NCI-H460 (cell line): ENCODE data around the gene MACROD2. TPM values are rescaled to one million over a fixed set of nuclear protein-coding genes. Genes with fewer than 3 reads are reported as not detected.

Experiments used
- DNase-seq: peaks from one replicate; pipeline ENCODE4 v3.0.0-alpha.2; 2016; ENCODE audit warnings: low read depth; ENCODE audit errors: extremely low read depth
- total RNA-seq: library from RNA; depleted of rRNA; stranded (reverse); fragments of >200 nt; shearing (Covaris generic); gene quantifications from 2 replicates; pipeline ENCODE4 v1.2.3, GENCODE V29; 2014

MACROD2 gene
- total RNA-seq, 1 experiment from 2014 or later, result 2.0 TPM

GRCh38 chr20:14881518-14881917 lies 886.2 kb downstream of the MACROD2 start:
- no peak for DNase-seq

- DNase-seq, result no peak
Measured at GRCh38 chr20:14882157-14882556, 886.8 kb downstream of the MACROD2 start.

- DNase-seq, result no peak
Measured at GRCh38 chr20:14882846-14883245, 887.5 kb downstream of the MACROD2 start.

- no peak for DNase-seq
Measured at GRCh38 chr20:14883324-14883723, 888.0 kb downstream of the MACROD2 start.

GRCh38 chr20:14885661-14886060 lies 890.3 kb downstream of the MACROD2 start:
- DNase-seq, result no peak

- DNase-seq, result no peak
Measured at GRCh38 chr20:14888134-14888533, 892.8 kb downstream of the MACROD2 start.

GRCh38 chr20:14889496-14890255 lies 894.4 kb downstream of the MACROD2 start:
- DNase-seq, result no peak

- DNase-seq, result no peak
Measured at GRCh38 chr20:14890713-14891112, 895.4 kb downstream of the MACROD2 start.

GRCh38 chr20:14892782-14893181 lies 897.5 kb downstream of the MACROD2 start:
- DNase-seq, result no peak

GRCh38 chr20:14896569-14896968 lies 901.3 kb downstream of the MACROD2 start:
- no peak for DNase-seq

GRCh38 chr20:14897608-14898007 lies 902.3 kb downstream of the MACROD2 start:
- no peak for DNase-seq

GRCh38 chr20:14902432-14903089 lies 907.2 kb downstream of the MACROD2 start:
- DNase-seq, result no peak

GRCh38 chr20:14906908-14907434 lies 911.7 kb downstream of the MACROD2 start:
- no peak for DNase-seq

GRCh38 chr20:14910126-14910525 lies 914.8 kb downstream of the MACROD2 start:
- DNase-seq, result no peak

- DNase-seq, result no peak
Measured at GRCh38 chr20:14913896-14914620, 918.7 kb downstream of the MACROD2 start.

GRCh38 chr20:14914633-14915032 lies 919.3 kb downstream of the MACROD2 start:
- DNase-seq, result no peak

GRCh38 chr20:14915356-14915755 lies 920.0 kb downstream of the MACROD2 start:
- no peak for DNase-seq

GRCh38 chr20:14916360-14916920 lies 921.1 kb downstream of the MACROD2 start:
- no peak for DNase-seq

GRCh38 chr20:14918281-14918680 lies 923.0 kb downstream of the MACROD2 start:
- DNase-seq, result no peak

GRCh38 chr20:14918976-14919375 lies 923.7 kb downstream of the MACROD2 start:
- DNase-seq, result no peak

- peak; percentile 29 for DNase-seq
Measured at GRCh38 chr20:14919501-14920081, 924.3 kb downstream of the MACROD2 start.
